HCT116 (cell line): Measurements from ENCODE around the gene METTL25. TPM values are rescaled to one million over a fixed set of nuclear protein-coding genes. Genes with fewer than 3 reads are reported as not detected.

Source experiments
- ATAC-seq: fragments of 200-7000 bp; cut with Tn5 transposase; 2 replicates; pipeline ENCODE4 v1.9.1; 2020; ENCODE audit warnings: mild to moderate bottlenecking, moderate library complexity
- BruUV-seq: library from RNA; stranded (reverse); fragments of 400-500 nt; replicated peaks from 2 replicates; lab custom pipeline; 2021; lab: Mats Ljungman, UMichigan
- CTCF ChIA-PET: fragments of 300-600 bp; sonication (Branson Sonifier 250); formaldehyde crosslinking; loops from one replicate; lab custom pipeline; 2021; ENCODE audit warnings: antibody characterized with exemption; lab: Charles Lee
- POLR2A ChIA-PET: fragments of 300-600, 350-600 bp; sonication (Branson Sonifier 250); formaldehyde crosslinking; loops from one replicate; lab custom pipeline; 2021; ENCODE audit warnings: antibody characterized with exemption; lab: Charles Lee
- RAD21 ChIA-PET, 2 experiments: fragments of 300-600 bp; sonication (Branson Sonifier 250); formaldehyde crosslinking; loops; one replicate each; lab custom pipeline; 2023; ENCODE audit warnings: low total read pairs in 2 of 2; ENCODE audit not compliant: uncharacterized antibody in 2 of 2, unreplicated experiment in 2 of 2, low non-redundant PET in 1 of 2; lab: Charles Lee
- DNase-seq: peaks from one replicate; pipeline ENCODE4 v3.0.0-alpha.2; 2010; ENCODE audit warnings: low read depth, low spot score
- H2AFZ ChIP-seq: fragments of 200-600 bp; shearing (Covaris generic), sonication (generic); 2 replicates; pipeline ENCODE4 v1.6.1; 2017; ENCODE audit warnings: low read depth, mixed run types, mixed read lengths, antibody characterized with exemption, low read length; ENCODE audit not compliant: poor library complexity, severe bottlenecking
- H3K27ac ChIP-seq: 2 replicates; pipeline ENCODE4 v1.5.1; 2012; ENCODE audit warnings: low read depth, low read length
- H3K27me3 ChIP-seq: fragments of 200-600 bp; sonication (generic); 2 replicates; pipeline ENCODE4 v1.6.1; 2016; ENCODE audit warnings: mixed run types, low read length, mixed read lengths; ENCODE audit not compliant: insufficient read depth
- H3K36me3 ChIP-seq, 2 experiments: fragments of 200-500 bp in 1 of 2; fragments of 200-600 bp in 1 of 2; sonication (Bioruptor generic) in 1 of 2; sonication (generic) in 1 of 2; 2 replicates each; pipeline versions ENCODE4 v1.5.1 to v1.6.1; 2014 to 2016; ENCODE audit warnings: low read length in 2 of 2, inconsistent platforms in 1 of 2, mixed read lengths in 1 of 2, mixed run types in 1 of 2; ENCODE audit not compliant: insufficient read depth in 2 of 2, control insufficient read depth in 1 of 2
- H3K4me1 ChIP-seq, 2 experiments: fragments of 200-600 bp in 1 of 2; sonication (generic) in 1 of 2; 2 replicates each; pipeline versions ENCODE4 v1.5.1 to v1.6.1; 2012 to 2017; ENCODE audit warnings: low read length in 2 of 2, inconsistent platforms in 1 of 2, mild to moderate bottlenecking in 1 of 2, mixed read lengths in 1 of 2, mixed run types in 1 of 2, moderate library complexity in 1 of 2; ENCODE audit not compliant: insufficient read depth in 2 of 2, control insufficient read depth in 1 of 2
- H3K4me2 ChIP-seq: fragments of 200-600 bp; sonication (generic); 2 replicates; pipeline ENCODE4 v1.6.1; 2017; ENCODE audit warnings: mixed run types, low read length, mixed read lengths
- H3K4me3 ChIP-seq, 2 experiments: fragments of 200-600 bp in 1 of 2; sonication (generic) in 1 of 2; replicated peaks in 1 of 2; 2 replicates each; pipeline ENCODE4 v1.5.1; 2011 to 2016; ENCODE audit warnings: low read length in 2 of 2, control low read depth in 1 of 2, low read depth in 1 of 2, mild to moderate bottlenecking in 1 of 2, mixed read lengths in 1 of 2, mixed run types in 1 of 2
- H3K79me2 ChIP-seq: fragments of 200-600 bp; sonication (generic); 2 replicates; pipeline ENCODE4 v1.6.1; 2017; ENCODE audit warnings: mild to moderate bottlenecking, mixed run types, low read length, moderate library complexity, mixed read lengths; ENCODE audit not compliant: insufficient read depth
- H3K9ac ChIP-seq: fragments of 200-600 bp; sonication (generic); 2 replicates; pipeline ENCODE4 v1.6.1; 2016; ENCODE audit warnings: low read length, mixed read lengths
- H3K9me2 ChIP-seq: fragments of 200-600 bp; sonication (generic), shearing (Covaris generic); 2 replicates; pipeline ENCODE4 v1.6.1; 2017; ENCODE audit warnings: mixed run types, mild to moderate bottlenecking, moderate library complexity; ENCODE audit not compliant: insufficient read depth
- H3K9me3 ChIP-seq, 2 experiments: fragments of 200-500 bp in 1 of 2; fragments of 200-600 bp in 1 of 2; sonication (Bioruptor generic) in 1 of 2; sonication (generic) in 1 of 2; 2 replicates each; pipeline ENCODE4 v1.6.1; 2014 to 2017; ENCODE audit warnings: low read length in 2 of 2, mixed read lengths in 2 of 2, inconsistent platforms in 1 of 2, low read depth in 1 of 2, mild to moderate bottlenecking in 1 of 2, mixed run types in 1 of 2, moderate library complexity in 1 of 2; ENCODE audit not compliant: control insufficient read depth in 1 of 2, insufficient read depth in 1 of 2
- H4K20me1 ChIP-seq: fragments of 200-600 bp; sonication (generic), shearing (Covaris generic); 2 replicates; pipeline ENCODE4 v1.6.1; 2017; ENCODE audit warnings: mixed run types, mild to moderate bottlenecking, moderate library complexity; ENCODE audit not compliant: insufficient read depth
- CBX3 ChIP-seq: IDR thresholded peaks from 2 replicates; pipeline ENCODE4 v1.6.1; 2012; ENCODE audit warnings: low read depth
- CEBPB ChIP-seq: IDR thresholded peaks from 2 replicates; pipeline ENCODE4 v1.6.1; 2012; ENCODE audit warnings: low read depth
- EGR1 ChIP-seq: IDR thresholded peaks from 2 replicates; pipeline ENCODE4 v1.6.1; 2012; ENCODE audit warnings: low read depth
- ELF1 ChIP-seq: IDR thresholded peaks from 2 replicates; pipeline ENCODE4 v1.6.1; 2012; ENCODE audit warnings: low read depth, borderline replicate concordance
- EZH2 ChIP-seq: fragments of 200-600 bp; sonication (generic); IDR thresholded peaks from 2 replicates; pipeline ENCODE4 v1.6.1; 2017; ENCODE audit warnings: antibody characterized with exemption, mixed run types
- EZH2phosphoT487 ChIP-seq: fragments of 200-600 bp; IDR thresholded peaks from 2 replicates; pipeline ENCODE4 v1.6.1; 2018; ENCODE audit warnings: antibody characterized with exemption, borderline replicate concordance
- FOSL1 ChIP-seq: IDR thresholded peaks from 2 replicates; pipeline ENCODE4 v1.6.1; 2012; ENCODE audit warnings: low read depth
- JUND ChIP-seq: IDR thresholded peaks from 2 replicates; pipeline ENCODE4 v1.6.1; 2012
- POLR2A ChIP-seq: IDR thresholded peaks from 2 replicates; pipeline ENCODE4 v1.7.0; 2011; ENCODE audit warnings: borderline replicate concordance; ENCODE audit not compliant: insufficient read depth, insufficient read length; ENCODE audit errors: extremely low read depth
- POLR2AphosphoS5 ChIP-seq: IDR thresholded peaks from 2 replicates; pipeline ENCODE4 v1.6.1; 2011; ENCODE audit warnings: mild to moderate bottlenecking, low read depth, low read length, moderate library complexity
- RAD21 ChIP-seq: IDR thresholded peaks from 2 replicates; pipeline ENCODE4 v1.6.1; 2012; ENCODE audit warnings: low read depth, mild to moderate bottlenecking
- SIN3A ChIP-seq: IDR thresholded peaks from 2 replicates; pipeline ENCODE4 v1.6.1; 2012; ENCODE audit warnings: low read depth
- SP1 ChIP-seq: IDR thresholded peaks from 2 replicates; pipeline ENCODE4 v1.6.1; 2012; ENCODE audit warnings: low read depth
- TCF7L2 ChIP-seq: IDR thresholded peaks from 2 replicates; pipeline ENCODE4 v1.7.0; 2011; ENCODE audit warnings: borderline replicate concordance, inconsistent platforms; ENCODE audit not compliant: insufficient read depth, insufficient read length; ENCODE audit errors: extremely low read depth
- YY1 ChIP-seq: IDR thresholded peaks from 2 replicates; pipeline ENCODE4 v1.6.1; 2011; ENCODE audit warnings: low read length, low read depth, moderate library complexity, mild to moderate bottlenecking; ENCODE audit not compliant: insufficient replicate concordance; ENCODE audit errors: extremely low read depth
- ZFX ChIP-seq: fragments of 450-650 bp; IDR thresholded peaks from 2 replicates; pipeline ENCODE4 v1.6.1; 2017
- ZNF274 ChIP-seq: fragments of 200-500 bp; sonication (Bioruptor generic); IDR thresholded peaks from 2 replicates; pipeline ENCODE4 v1.6.1; 2014; ENCODE audit warnings: mild to moderate bottlenecking, low read depth, low read length, inconsistent platforms
- intact Hi-C: fragments of 100-400 bp; cut with micrococcal nuclease; formaldehyde crosslinking; loops from 2 replicates; pipeline ENCODE4 v1.10.0; 2022
- total RNA-seq: library from RNA; stranded (reverse); gene quantifications from one replicate; pipeline ENCODE4 v1.2.1, GENCODE V29; 2021; ENCODE audit not compliant: unreplicated experiment
- TF ChIP-seq, protein P1 (sequence below): IDR thresholded peaks from 2 replicates; pipeline ENCODE4 v1.6.1; 2011; ENCODE audit warnings: mild to moderate bottlenecking, low read length, moderate library complexity; ENCODE audit not compliant: insufficient replicate concordance; ENCODE audit errors: extremely low read depth

METTL25 gene
- total RNA-seq, 1 experiment from 2014 or later, result 4.4 TPM

DNA sequence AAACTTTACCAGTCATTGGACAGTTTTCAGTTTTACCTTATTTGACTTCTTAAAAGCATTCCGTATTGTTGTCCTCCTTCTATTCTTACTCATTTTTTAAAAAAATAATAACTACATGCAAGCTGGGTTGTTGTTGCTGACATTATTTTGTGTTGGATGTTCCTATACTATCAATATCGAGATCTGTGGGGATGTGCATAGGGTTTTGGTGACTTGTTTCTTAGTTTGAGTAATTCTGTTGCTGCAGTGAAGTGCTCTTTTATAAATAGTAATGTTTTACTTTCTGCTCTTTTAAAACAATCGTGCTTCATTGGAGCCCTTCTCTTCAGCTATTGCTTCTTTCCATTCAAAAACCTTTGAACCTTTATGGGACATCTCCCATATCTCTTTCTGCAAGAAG lies 79.4 kb downstream of the METTL25 start:
- intact Hi-C loops, result no loop called here
- Histone ChIP-seq H3K9ac (no peak overlapping the region), H3K4me1 (no peaks in the 10 kb centered on the region), H3K9me3 (no peaks in the 10 kb centered on the region), H3K79me2 (no peaks in the 10 kb centered on the region), H3K36me3 (no peaks in the 10 kb centered on the region), H2AFZ (no peak overlapping the region), H3K9me2 (no peaks in the 10 kb centered on the region), H3K27ac (no peak overlapping the region), H3K4me2 (no peak overlapping the region), H3K4me3 (no peak overlapping the region), H3K27me3 (no peaks in the 10 kb centered on the region), H4K20me1 (no peaks in the 10 kb centered on the region)
- POLR2A ChIA-PET, result no interaction called here
- DNase-seq, result no peak
- BruUV-seq, result no TSS peak
- RAD21 ChIA-PET, result no interaction called here
- no peak for TF ChIP-seq TCF7L2
- TF ChIP-seq SP1, result no peak
- no peak for TF ChIP-seq ZFX
- no peak for TF ChIP-seq EZH2
- no peak for TF ChIP-seq POLR2A
- TF ChIP-seq, protein P1, sequence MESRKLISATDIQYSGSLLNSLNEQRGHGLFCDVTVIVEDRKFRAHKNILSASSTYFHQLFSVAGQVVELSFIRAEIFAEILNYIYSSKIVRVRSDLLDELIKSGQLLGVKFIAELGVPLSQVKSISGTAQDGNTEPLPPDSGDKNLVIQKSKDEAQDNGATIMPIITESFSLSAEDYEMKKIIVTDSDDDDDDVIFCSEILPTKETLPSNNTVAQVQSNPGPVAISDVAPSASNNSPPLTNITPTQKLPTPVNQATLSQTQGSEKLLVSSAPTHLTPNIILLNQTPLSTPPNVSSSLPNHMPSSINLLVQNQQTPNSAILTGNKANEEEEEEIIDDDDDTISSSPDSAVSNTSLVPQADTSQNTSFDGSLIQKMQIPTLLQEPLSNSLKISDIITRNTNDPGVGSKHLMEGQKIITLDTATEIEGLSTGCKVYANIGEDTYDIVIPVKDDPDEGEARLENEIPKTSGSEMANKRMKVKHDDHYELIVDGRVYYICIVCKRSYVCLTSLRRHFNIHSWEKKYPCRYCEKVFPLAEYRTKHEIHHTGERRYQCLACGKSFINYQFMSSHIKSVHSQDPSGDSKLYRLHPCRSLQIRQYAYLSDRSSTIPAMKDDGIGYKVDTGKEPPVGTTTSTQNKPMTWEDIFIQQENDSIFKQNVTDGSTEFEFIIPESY, result no peak
- no peak for TF ChIP-seq EGR1
- no peak for TF ChIP-seq ZNF274
- no peak for TF ChIP-seq ELF1
- no peak for TF ChIP-seq JUND
- TF ChIP-seq YY1, result no peak
- TF ChIP-seq FOSL1, result no peak
- no peak for TF ChIP-seq POLR2AphosphoS5
- TF ChIP-seq EZH2phosphoT487, result no peak
- no peak for TF ChIP-seq RAD21
- no peak for TF ChIP-seq SIN3A
- TF ChIP-seq CBX3, result no peak
- no peak for TF ChIP-seq CEBPB
- CTCF ChIA-PET, result no interaction called here
- ATAC-seq, result no peak
